ENCODE measurements around the gene OSBPL5.

DNA sequence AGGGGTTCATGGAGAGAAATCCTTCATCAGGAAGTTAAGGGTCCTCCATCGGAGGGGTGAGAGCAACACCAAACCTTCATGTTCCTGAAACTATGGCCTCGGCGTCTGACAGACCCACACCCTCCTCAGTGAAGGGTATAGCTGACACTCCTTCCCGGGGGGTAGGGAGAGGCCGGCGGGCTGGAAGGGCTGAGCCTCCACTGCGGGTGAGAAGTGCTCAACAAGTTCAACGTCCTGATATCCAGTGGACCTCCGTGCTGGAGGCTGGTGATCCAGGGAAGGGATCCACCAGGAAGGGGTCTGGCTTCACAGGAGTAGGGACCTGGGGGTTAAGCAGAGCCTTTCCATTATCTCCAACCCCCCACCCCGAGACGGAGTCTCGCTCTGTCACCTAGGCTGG, 120.2 kb downstream of the OSBPL5 start:
- TF ChIP-seq, protein P1, sequence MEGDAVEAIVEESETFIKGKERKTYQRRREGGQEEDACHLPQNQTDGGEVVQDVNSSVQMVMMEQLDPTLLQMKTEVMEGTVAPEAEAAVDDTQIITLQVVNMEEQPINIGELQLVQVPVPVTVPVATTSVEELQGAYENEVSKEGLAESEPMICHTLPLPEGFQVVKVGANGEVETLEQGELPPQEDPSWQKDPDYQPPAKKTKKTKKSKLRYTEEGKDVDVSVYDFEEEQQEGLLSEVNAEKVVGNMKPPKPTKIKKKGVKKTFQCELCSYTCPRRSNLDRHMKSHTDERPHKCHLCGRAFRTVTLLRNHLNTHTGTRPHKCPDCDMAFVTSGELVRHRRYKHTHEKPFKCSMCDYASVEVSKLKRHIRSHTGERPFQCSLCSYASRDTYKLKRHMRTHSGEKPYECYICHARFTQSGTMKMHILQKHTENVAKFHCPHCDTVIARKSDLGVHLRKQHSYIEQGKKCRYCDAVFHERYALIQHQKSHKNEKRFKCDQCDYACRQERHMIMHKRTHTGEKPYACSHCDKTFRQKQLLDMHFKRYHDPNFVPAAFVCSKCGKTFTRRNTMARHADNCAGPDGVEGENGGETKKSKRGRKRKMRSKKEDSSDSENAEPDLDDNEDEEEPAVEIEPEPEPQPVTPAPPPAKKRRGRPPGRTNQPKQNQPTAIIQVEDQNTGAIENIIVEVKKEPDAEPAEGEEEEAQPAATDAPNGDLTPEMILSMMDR (IDR thresholded peaks at IDR 0.05): no peak
- TF ChIP-seq POLR2A (IDR thresholded peaks at IDR 0.05): no peak

All from uterus (tissue), 2 donors.